Colonic mucosa (tissue), 4 donors: Measurements from ENCODE around the gene CD96. TPM values are rescaled to one million over a fixed set of nuclear protein-coding genes. Genes with fewer than 3 reads are reported as not detected.

Experiments used
- DNase-seq: peaks from one replicate; pipeline ENCODE4 v3.0.0-alpha.2; 2020
- H3K27ac ChIP-seq: fragments of 200-600 bp; one replicate; pipeline ENCODE4 v1.8.0; 2021
- H3K27me3 ChIP-seq: fragments of 200-600 bp; one replicate; pipeline ENCODE4 v1.8.0; 2021
- H3K36me3 ChIP-seq: fragments of 200-600 bp; one replicate; pipeline ENCODE4 v1.8.0; 2021
- H3K4me1 ChIP-seq: fragments of 200-600 bp; one replicate; pipeline ENCODE4 v1.8.0; 2021; ENCODE audit warnings: mild to moderate bottlenecking
- H3K4me3 ChIP-seq: fragments of 200-600 bp; one replicate; pipeline ENCODE4 v1.8.0; 2021
- H3K9ac ChIP-seq, 2 donors: one replicate each; pipeline ENCODE4 v1.7.0; 2013; ENCODE audit warnings: control low read depth in 2 of 2, low read depth in 2 of 2, low read length in 2 of 2
- H3K9me3 ChIP-seq: fragments of 200-600 bp; one replicate; pipeline ENCODE4 v1.8.0; 2021
- CTCF ChIP-seq: fragments of 200-600 bp; IDR thresholded peaks from one replicate; pipeline ENCODE4 v1.8.0; 2022; ENCODE audit warnings: antibody characterized with exemption, mild to moderate bottlenecking
- intact Hi-C: fragments of 100-400 bp; cut with DNase I; formaldehyde crosslinking; loops from one replicate; pipeline ENCODE4 v1.14.1; 2022
- total RNA-seq, 2 donors: library from RNA; stranded (reverse); fragmentation: NEBNext Ultra II Directional in 1 of 2; extraction: Animal tissue kit (Norgen Biotek cat#: 25700) in 1 of 2; gene quantifications; one replicate each; pipeline ENCODE4 v1.2.1, GENCODE V29; 2021
- donor health status: healthy.
- donor health status: DM: no; HTN: no; CAD: no.
- donor health status: DM: no; HTN: no; CAD: no.

Gene CD96
- total RNA-seq, 2 donors from 2014 or later, result 1.7 to 2.8 TPM

GRCh38 chr3:111695636-111696117, 153.7 kb downstream of the CD96 start:
- Histone ChIP-seq H3K27ac (no peak overlapping the region), H3K4me3 (no peak overlapping the region), H3K4me1 (no peaks in the 10 kb centered on the region), H3K27me3 (no peaks in the 10 kb centered on the region), H3K9ac (no peak overlapping the region), H3K36me3 (no peaks in the 10 kb centered on the region), H3K9me3 (no peaks in the 10 kb centered on the region)
- no peak for TF ChIP-seq CTCF
- DNase-seq, result no peak
- intact Hi-C loops, result no loop called here

GRCh38 chr3:111700054-111700453, 158.1 kb downstream of the CD96 start:
- Histone ChIP-seq H3K9ac (no peak overlapping the region), H3K27me3 (no peaks in the 10 kb centered on the region), H3K4me1 (no peaks in the 10 kb centered on the region), H3K36me3 (no peaks in the 10 kb centered on the region), H3K27ac (no peak overlapping the region), H3K4me3 (no peak overlapping the region), H3K9me3 (no peaks in the 10 kb centered on the region)
- TF ChIP-seq CTCF, result no peak
- intact Hi-C loops, result no loop called here
- no peak for DNase-seq

GRCh38 chr3:111701292-111701906, 159.4 kb downstream of the CD96 start:
- no peak for DNase-seq
- H3K4me1 ChIP-seq, result peaks cover 3% of the 10 kb centered on the region
- H3K36me3 ChIP-seq, result no peaks in the 10 kb centered on the region
- no peaks in the 10 kb centered on the region for H3K9me3 ChIP-seq
- H3K9ac ChIP-seq, result no peak overlapping the region
- no peak overlapping the region for H3K4me3 ChIP-seq
- no peak for TF ChIP-seq CTCF
- intact Hi-C loops, result no loop called here
- no peaks in the 10 kb centered on the region for H3K27me3 ChIP-seq
- H3K27ac ChIP-seq, result no peak overlapping the region

Other genes with a start within 250 kb of the CD96 start
- gene ZBED2, start 53.1 kb downstream of the CD96 start, total RNA-seq, result under 1 TPM in 1 of 2 donors, not detected in 1; 0.52 TPM
- gene PLCXD2, start 132.5 kb downstream of the CD96 start, total RNA-seq, result 1 to 10 TPM; 4.2 to 4.9 TPM